SU-DHL-6 (cell line): ENCODE results near the gene FAM124A.

Experiments
- H2AFZ ChIP-seq: fragments of 200-600 bp; sonication (generic); 2 replicates; pipeline ENCODE4 v1.6.1; 2014; ENCODE audit warnings: low read depth, mild to moderate bottlenecking, moderate library complexity, mixed read lengths, antibody characterized with exemption, low read length; ENCODE audit not compliant: severe bottlenecking
- H3F3A ChIP-seq: fragments of 200-600 bp; shearing (Covaris generic); 2 replicates; pipeline ENCODE4 v1.6.0; 2016; ENCODE audit warnings: antibody characterized with exemption, mild to moderate bottlenecking; ENCODE audit not compliant: insufficient read depth
- H3K27ac ChIP-seq: fragments of 200-600 bp; sonication (generic); 2 replicates; pipeline ENCODE4 v1.5.1; 2016; ENCODE audit warnings: low read depth, mild to moderate bottlenecking, low read length, moderate library complexity, mixed read lengths
- H3K27me3 ChIP-seq: fragments of 200-600 bp; sonication (generic), shearing (Covaris generic); 2 replicates; pipeline ENCODE4 v1.6.0; 2014; ENCODE audit warnings: mild to moderate bottlenecking, low read length
- H3K36me3 ChIP-seq: fragments of 200-600 bp; sonication (generic); 2 replicates; pipeline ENCODE4 v1.6.1; 2014; ENCODE audit warnings: mild to moderate bottlenecking, low read length, mixed read lengths
- H3K4me2 ChIP-seq: fragments of 300-600, 200-600 bp; shearing (Covaris generic), sonication (generic); 2 replicates; pipeline ENCODE4 v1.6.0; 2014; ENCODE audit warnings: low read length, low read depth, mild to moderate bottlenecking; ENCODE audit not compliant: poor library complexity, severe bottlenecking
- H3K4me3 ChIP-seq: fragments of 200-600 bp; sonication (generic); 2 replicates; pipeline ENCODE4 v1.5.1; 2014; ENCODE audit warnings: antibody characterized with exemption, low read length, mild to moderate bottlenecking, mixed read lengths; ENCODE audit not compliant: insufficient read depth, poor library complexity, severe bottlenecking
- H3K79me2 ChIP-seq: fragments of 200-600 bp; sonication (generic); 2 replicates; pipeline ENCODE4 v1.6.1; 2014; ENCODE audit warnings: mild to moderate bottlenecking, low read length, moderate library complexity; ENCODE audit not compliant: insufficient read depth
- H3K9ac ChIP-seq: fragments of 200-600 bp; sonication (generic); 2 replicates; pipeline ENCODE4 v1.7.0; 2014; ENCODE audit warnings: mild to moderate bottlenecking, low read length
- H3K9me2 ChIP-seq: fragments of 200-600 bp; sonication (generic); replicated peaks from 2 replicates; pipeline ENCODE4 v1.6.1; 2014; ENCODE audit warnings: low read length; ENCODE audit not compliant: insufficient read depth
- H3K9me3 ChIP-seq: fragments of 200-600 bp; sonication (generic); 2 replicates; pipeline ENCODE4 v1.6.1; 2014; ENCODE audit warnings: low read length, mixed read lengths; ENCODE audit not compliant: insufficient read depth
- H4K20me1 ChIP-seq: fragments of 200-600 bp; sonication (generic); 2 replicates; pipeline ENCODE4 v1.6.1; 2014; ENCODE audit warnings: low read depth, mild to moderate bottlenecking, antibody characterized with exemption, low read length, moderate library complexity, mixed read lengths
- CTCF ChIP-seq: fragments of 200-600 bp; sonication (generic); IDR thresholded peaks from one replicate; pipeline ENCODE4 v1.5.1; 2017; ENCODE audit warnings: antibody characterized with exemption, mild to moderate bottlenecking, low read length, moderate library complexity; ENCODE audit not compliant: insufficient read depth, poor library complexity, severe bottlenecking
- EZH2phosphoT487 ChIP-seq: fragments of 200-600 bp; sonication (generic), shearing (Covaris generic); conservative IDR thresholded peaks from 2 replicates; pipeline ENCODE4 v1.6.1; 2018; ENCODE audit warnings: mild to moderate bottlenecking, antibody characterized with exemption, low read length, moderate library complexity, mixed read lengths

The FAM124A gene

DNA sequence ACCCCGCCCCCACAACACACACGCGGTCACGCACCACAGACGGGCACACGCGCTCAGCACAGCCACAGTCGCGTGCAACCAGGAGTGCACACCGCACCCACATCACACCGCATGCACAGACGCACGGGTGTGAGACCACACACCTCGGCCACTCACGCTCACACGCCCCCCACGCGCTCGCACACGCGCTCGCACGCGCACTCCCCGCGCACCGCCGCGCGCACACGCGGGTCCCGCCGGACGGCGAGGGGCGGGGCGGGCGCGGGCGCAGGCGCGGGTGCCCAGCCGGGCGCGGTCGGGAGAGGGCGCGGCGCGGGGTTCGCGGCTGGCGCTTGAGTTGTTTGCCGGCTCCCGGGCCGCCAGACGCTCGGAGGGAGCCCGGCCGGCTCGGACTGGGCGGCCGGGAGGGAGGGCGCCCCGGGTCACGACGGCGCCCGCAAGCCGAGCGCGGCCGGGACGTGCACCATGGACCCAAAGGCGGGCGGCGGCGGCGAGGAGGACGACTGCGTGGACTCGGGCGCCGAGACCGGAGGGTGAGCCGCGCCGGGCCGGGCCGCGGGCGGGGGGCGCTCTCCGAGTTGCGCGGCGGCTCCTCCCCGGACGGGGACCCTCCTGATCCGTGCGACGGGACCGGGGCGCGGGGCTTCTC lies at the start of gene FAM124A:
FAM124A (plus strand) TSS at position 362 of the 649 bp plus-strand sequence; CDS start at position 466, 104 bp downstream.
- H2AFZ ChIP-seq: peak within 1 kb of the TSS; percentile 90
- peak within 1 kb of the TSS; percentile 56 for H3K9ac ChIP-seq
- no peaks in the 10 kb centered on the region for H3F3A ChIP-seq
- no peaks in the 10 kb centered on the region for H3K9me3 ChIP-seq
- H3K9me2 ChIP-seq: no peaks in the 10 kb centered on the region
- no peak within 1 kb of the TSS for H3K27ac ChIP-seq
- H3K4me2 ChIP-seq: peak within 1 kb of the TSS; percentile 72
- H3K79me2 ChIP-seq: no peaks in the 10 kb centered on the region
- TF ChIP-seq CTCF: no peak
- no peak for TF ChIP-seq EZH2phosphoT487
- H3K36me3 ChIP-seq: no peaks in the 10 kb centered on the region
- no peaks in the 10 kb centered on the region for H3K27me3 ChIP-seq
- H3K4me3 ChIP-seq: peak within 1 kb of the TSS; percentile 60
- no peaks in the 10 kb centered on the region for H4K20me1 ChIP-seq

GRCh38 chr13:51175021-51175420 lies 47.2 kb upstream of the FAM124A start:
- Histone ChIP-seq H3K27me3 (no peaks in the 10 kb centered on the region), H3K9me3 (no peaks in the 10 kb centered on the region), H3K9me2 (no peaks in the 10 kb centered on the region), H3K79me2 (no peaks in the 10 kb centered on the region), H3K4me2 (no peak overlapping the region), H3K4me3 (no peak overlapping the region), H2AFZ (no peak overlapping the region), H3K27ac (no peak overlapping the region), H3F3A (no peaks in the 10 kb centered on the region), H4K20me1 (no peaks in the 10 kb centered on the region), H3K9ac (no peak overlapping the region), H3K36me3 (no peaks in the 10 kb centered on the region)
- TF ChIP-seq CTCF: no peak
- no peak for TF ChIP-seq EZH2phosphoT487

DNA sequence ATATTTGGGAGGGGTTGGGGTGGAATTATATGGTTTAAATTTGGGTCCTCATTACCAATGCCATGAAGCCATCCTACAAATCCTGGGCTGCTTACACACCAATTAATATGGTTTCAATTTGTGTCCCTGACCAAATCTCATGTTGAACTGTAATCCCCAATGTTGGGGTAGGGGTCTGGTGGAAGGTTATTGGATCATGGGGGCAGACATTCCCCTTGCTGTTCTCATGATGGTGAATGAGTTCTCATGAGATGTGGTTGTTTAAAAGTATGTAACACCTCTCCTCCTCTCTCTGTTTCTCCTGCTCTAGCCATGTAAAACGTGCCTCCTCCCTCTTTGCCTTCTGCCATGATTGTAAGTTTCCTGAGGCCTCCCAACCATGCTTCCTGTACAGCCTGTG lies 46.6 kb upstream of the FAM124A start:
- no peaks in the 10 kb centered on the region for H3K9me3 ChIP-seq
- no peak overlapping the region for H3K4me3 ChIP-seq
- H3K4me2 ChIP-seq: no peak overlapping the region
- no peaks in the 10 kb centered on the region for H4K20me1 ChIP-seq
- no peaks in the 10 kb centered on the region for H3F3A ChIP-seq
- H3K27ac ChIP-seq: no peak overlapping the region
- H3K79me2 ChIP-seq: no peaks in the 10 kb centered on the region
- H3K36me3 ChIP-seq: no peaks in the 10 kb centered on the region
- H3K9ac ChIP-seq: no peak overlapping the region
- no peak overlapping the region for H2AFZ ChIP-seq
- no peak for TF ChIP-seq EZH2phosphoT487
- H3K27me3 ChIP-seq: no peaks in the 10 kb centered on the region
- H3K9me2 ChIP-seq: no peaks in the 10 kb centered on the region

- Histone ChIP-seq H3K4me2 (no peak overlapping the region), H3K27ac (no peak overlapping the region), H3K36me3 (no peaks in the 10 kb centered on the region), H3K9me2 (no peaks in the 10 kb centered on the region), H3K4me3 (no peak overlapping the region), H2AFZ (no peak overlapping the region), H3K27me3 (0 out of 2 replicates have a peak, but pooled peaks cover 2% of the 10 kb centered on the region), H3K79me2 (no peaks in the 10 kb centered on the region), H3K9ac (no peak overlapping the region), H3K9me3 (no peaks in the 10 kb centered on the region), H3F3A (no peaks in the 10 kb centered on the region), H4K20me1 (no peaks in the 10 kb centered on the region)
- TF ChIP-seq EZH2phosphoT487 (no peak), CTCF (no peak)
These were observed 45.0 kb upstream of the FAM124A start for GRCh38 chr13:51177188-51177587.
